GM20431 (cell line): Measurements from ENCODE around the gene PLEKHA1.

Source experiments
- in situ Hi-C: fragments of 300-500 bp; cut with MseI, MboI; formaldehyde crosslinking; loops from one replicate; pipeline ENCODE4 v1.15.0; 2020; ENCODE audit warnings: low sequenced_read_pairs; ENCODE audit not compliant: unreplicated experiment

PLEKHA1 gene

GRCh38 chr10:122374237-122374858 lies at the start of gene PLEKHA1:
Gene PLEKHA1, plus strand, starts transcription at chr10:122374708. Its CDS starts 18,493 bp downstream, at chr10:122393201.
- in situ Hi-C loops, result no loop called here

- in situ Hi-C loops, result loop anchor here (25.0 kb wide), 1 partner anchor 112 kb away; no protein-coding TSS in a partner anchor
Observed at GRCh38 chr10:122325235-122325634, 49.3 kb upstream of the PLEKHA1 start.

GRCh38 chr10:122326385-122326784 lies 48.1 kb upstream of the PLEKHA1 start:
- in situ Hi-C loops, result loop anchor here (25.0 kb wide), 1 partner anchor 111 kb away; no protein-coding TSS in a partner anchor

- in situ Hi-C loops, result loop anchor here (25.0 kb wide), 1 partner anchor 110 kb away; no protein-coding TSS in a partner anchor
Observed at GRCh38 chr10:122326806-122327205, 47.7 kb upstream of the PLEKHA1 start.

- in situ Hi-C loops, result loop anchor here (25.0 kb wide), 1 partner anchor 110 kb away; no protein-coding TSS in a partner anchor
Observed at GRCh38 chr10:122327237-122328206, 47.0 kb upstream of the PLEKHA1 start.

GRCh38 chr10:122328676-122329075 lies 45.8 kb upstream of the PLEKHA1 start:
- in situ Hi-C loops, result loop anchor here (25.0 kb wide), 1 partner anchor 109 kb away; no protein-coding TSS in a partner anchor

GRCh38 chr10:122329416-122329815 lies 45.1 kb upstream of the PLEKHA1 start:
- in situ Hi-C loops, result loop anchor here (25.0 kb wide), 1 partner anchor 108 kb away; no protein-coding TSS in a partner anchor

GRCh38 chr10:122331100-122331499 lies 43.4 kb upstream of the PLEKHA1 start:
- in situ Hi-C loops, result loop anchor here (25.0 kb wide), 1 partner anchor 106 kb away; no protein-coding TSS in a partner anchor

- in situ Hi-C loops, result loop anchor here (25.0 kb wide), 1 partner anchor 105 kb away; no protein-coding TSS in a partner anchor
Observed at GRCh38 chr10:122331615-122332446, 42.7 kb upstream of the PLEKHA1 start.

GRCh38 chr10:122333037-122333436 lies 41.5 kb upstream of the PLEKHA1 start:
- in situ Hi-C loops, result loop anchor here (25.0 kb wide), 1 partner anchor 104 kb away; no protein-coding TSS in a partner anchor

GRCh38 chr10:122336332-122336731 lies 38.2 kb upstream of the PLEKHA1 start:
- in situ Hi-C loops, result loop anchor here (25.0 kb wide), 1 partner anchor 101 kb away; no protein-coding TSS in a partner anchor

GRCh38 chr10:122336961-122337360 lies 37.5 kb upstream of the PLEKHA1 start:
- in situ Hi-C loops, result loop anchor here (25.0 kb wide), 1 partner anchor 100 kb away; no protein-coding TSS in a partner anchor

- in situ Hi-C loops, result loop anchor here (25.0 kb wide), 1 partner anchor 98 kb away; no protein-coding TSS in a partner anchor
Observed at GRCh38 chr10:122338609-122339441, 35.7 kb upstream of the PLEKHA1 start.

- in situ Hi-C loops, result loop anchor here (25.0 kb wide), 1 partner anchor 96 kb away; no protein-coding TSS in a partner anchor
Observed at GRCh38 chr10:122341141-122341810, 33.2 kb upstream of the PLEKHA1 start.

GRCh38 chr10:122342293-122343134 lies 32.0 kb upstream of the PLEKHA1 start:
- in situ Hi-C loops, result loop anchor here (25.0 kb wide), 1 partner anchor 95 kb away; no protein-coding TSS in a partner anchor

GRCh38 chr10:122343135-122343800 lies 31.2 kb upstream of the PLEKHA1 start:
- in situ Hi-C loops, result loop anchor here (25.0 kb wide), 1 partner anchor 94 kb away; no protein-coding TSS in a partner anchor
